Measurements from ENCODE around the gene DLG1.

The DLG1 gene

DNA sequence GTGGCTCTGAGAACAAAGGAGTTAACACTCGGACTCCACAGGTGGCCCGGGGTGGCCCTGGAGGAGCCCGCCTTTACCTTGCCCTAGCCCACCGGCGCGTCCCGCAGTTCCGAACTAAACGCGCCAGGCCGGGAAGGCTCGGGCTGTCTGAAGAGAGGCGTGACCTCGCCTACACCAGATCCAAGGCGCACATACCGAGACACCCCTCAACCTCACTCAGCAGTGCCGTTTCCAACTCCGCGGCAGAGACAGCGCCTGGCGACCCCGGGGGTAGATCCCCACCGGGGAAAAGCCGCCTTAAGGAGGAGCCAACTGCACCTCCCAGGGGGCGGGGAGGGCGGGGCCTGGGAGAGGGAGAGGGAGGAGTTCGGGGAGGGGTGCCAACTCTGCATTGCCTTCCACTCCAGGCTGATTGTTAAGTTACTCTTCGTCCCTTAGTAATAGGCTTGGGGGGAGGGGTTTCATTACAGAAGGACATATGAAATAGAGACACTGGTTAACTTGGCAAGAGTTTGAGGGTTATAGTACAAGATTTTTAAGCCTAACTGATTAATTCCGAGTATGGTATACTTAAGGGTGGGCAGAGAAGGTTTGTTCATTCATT is at the start of gene DLG1:
Gene DLG1, minus strand, starts transcription at position 272 of the 604 bp plus-strand sequence. CDS start 1,408 bp downstream, outside the sequence.
- DNase-seq: peak; percentile 98

DNA sequence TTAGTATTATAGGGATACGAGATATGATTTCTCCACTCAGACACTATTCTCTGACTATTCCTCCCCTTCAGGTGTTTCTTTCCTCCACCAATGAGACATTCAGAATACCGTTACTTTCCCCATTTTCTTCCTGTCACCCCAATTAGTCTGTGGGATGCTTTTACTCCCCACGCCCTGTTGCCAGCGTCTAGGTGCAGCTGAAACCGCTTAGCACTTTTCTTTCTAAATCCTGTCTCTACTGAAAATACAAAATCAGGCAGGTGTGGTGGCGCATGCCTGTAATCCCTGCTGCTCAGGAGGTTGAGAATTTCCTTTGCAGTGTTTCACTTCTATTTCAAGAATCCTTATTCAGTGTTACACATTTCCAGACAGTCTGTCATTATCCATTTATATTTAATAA is 49.6 kb upstream of the DLG1 start:
- no peak for DNase-seq

DNA sequence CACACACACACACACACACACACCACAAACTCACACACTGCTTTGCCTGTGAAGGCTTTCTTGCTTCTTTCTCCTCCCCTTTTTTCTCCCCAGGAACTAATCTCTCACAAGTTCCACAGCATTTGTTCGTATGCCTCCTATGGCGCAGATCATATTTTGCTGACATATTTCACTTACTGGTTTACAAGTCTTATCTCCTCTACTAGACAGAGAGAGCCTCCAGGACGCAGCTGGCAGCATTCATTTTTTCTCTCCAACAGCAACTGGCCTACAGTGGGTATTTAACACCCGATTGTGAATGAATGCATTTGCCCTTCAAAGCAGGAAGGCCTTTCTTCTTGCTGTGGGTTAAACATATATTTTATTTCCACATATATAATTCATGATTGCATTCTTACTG is 47.0 kb upstream of the DLG1 start:
- DNase-seq: no peak

DNA sequence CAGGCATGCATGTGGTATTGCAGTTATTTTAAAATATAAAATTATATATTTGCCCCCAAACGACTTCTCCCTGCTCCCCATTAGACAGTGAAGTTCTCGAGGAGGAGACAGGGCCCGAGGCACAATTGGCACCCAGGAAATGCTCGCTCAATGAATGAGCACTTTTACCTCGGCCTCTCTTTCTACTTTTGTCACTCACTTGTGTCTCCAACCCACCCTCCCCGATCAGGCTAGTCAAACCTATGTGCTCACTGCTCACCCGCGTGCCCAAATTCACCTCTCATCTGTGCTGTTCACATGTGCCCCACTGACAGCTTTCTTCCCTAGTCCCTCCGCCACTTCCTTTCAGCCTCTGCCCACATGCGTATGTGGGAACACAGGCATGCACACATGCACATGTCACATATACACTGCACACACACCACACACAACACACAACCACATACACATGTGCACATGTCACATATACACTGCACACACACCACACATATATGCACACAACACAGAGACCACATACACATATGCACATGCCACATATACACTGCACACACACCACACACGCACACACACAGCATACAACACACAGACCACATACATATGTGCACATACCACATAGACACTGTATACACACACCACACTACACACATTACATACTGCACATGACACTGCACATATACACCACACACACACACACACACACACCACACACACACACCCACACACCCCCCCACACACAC is 46.3 kb upstream of the DLG1 start:
- no peak for DNase-seq

DNA sequence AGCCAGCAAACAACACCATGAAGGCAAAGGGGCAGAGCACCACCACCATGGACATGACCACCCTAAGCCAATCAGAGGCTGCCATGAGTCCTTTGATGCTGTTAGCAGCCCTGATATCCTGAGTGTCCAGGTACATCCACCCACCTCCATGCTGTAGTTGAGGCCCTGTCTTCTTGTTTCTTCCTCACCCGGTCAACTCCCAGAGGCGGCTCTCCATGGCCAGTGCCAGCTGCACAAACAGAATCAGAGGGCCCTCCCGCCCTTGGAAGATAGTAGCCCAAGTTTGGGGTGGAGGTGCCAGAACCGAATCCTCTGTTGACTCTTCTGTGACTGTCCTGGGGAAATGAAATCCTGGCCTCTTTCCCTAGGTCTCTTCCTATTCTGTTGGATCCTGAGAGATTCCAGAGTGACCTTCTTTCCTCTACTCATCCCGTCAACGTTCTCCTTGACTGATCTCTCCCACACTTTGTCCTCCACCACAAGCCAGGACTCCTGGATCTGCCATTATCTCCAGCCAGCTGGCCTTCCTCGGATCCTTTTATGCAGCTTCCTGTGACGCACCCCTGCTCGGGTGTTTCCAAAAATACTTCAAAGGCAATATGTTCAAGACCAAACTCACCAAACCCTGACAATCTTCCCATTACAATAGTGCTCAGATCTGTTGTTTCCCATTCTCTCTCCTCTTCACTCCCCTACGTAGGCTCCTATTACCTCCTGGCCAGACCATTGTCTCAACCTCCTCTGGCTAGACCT is 45.4 kb upstream of the DLG1 start:
- DNase-seq: no peak

DNA sequence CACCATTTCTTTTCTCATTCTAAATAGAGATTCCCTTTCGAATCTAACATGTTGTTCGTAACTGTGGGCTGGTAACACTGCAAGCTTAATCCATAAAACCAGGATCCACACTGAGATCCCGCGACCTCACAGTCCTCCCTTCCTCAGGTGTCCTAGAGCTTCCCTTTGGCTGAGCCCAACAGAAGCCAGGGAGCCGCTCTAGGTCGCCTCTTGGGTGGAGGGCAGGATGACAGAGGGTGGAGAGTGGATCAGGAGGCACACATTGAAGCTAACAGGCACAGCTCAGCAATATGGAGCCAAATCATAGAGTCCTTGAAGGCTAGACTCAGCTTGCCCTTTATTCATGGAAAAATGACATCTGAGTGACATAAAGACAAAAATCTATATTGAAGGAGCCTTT is 44.7 kb upstream of the DLG1 start:
- no peak for DNase-seq

DNA sequence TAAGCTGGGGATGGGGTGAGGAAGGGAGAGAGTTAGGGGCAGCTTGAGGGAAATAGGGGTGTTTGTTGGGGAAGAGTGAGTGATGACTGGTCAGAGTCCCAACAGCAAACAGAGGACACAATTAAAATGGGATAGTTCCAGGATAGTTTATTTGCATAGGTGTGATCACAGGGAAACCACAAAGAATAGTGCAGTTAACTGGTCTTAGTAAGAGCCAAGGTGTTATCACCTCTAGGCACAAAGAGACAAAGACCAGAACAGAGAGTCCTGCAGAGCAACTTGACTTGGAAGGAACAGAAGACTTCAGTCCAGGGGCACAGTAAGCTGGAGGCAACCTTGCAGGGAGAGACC is 42.1 kb upstream of the DLG1 start:
- DNase-seq: no peak

DNA sequence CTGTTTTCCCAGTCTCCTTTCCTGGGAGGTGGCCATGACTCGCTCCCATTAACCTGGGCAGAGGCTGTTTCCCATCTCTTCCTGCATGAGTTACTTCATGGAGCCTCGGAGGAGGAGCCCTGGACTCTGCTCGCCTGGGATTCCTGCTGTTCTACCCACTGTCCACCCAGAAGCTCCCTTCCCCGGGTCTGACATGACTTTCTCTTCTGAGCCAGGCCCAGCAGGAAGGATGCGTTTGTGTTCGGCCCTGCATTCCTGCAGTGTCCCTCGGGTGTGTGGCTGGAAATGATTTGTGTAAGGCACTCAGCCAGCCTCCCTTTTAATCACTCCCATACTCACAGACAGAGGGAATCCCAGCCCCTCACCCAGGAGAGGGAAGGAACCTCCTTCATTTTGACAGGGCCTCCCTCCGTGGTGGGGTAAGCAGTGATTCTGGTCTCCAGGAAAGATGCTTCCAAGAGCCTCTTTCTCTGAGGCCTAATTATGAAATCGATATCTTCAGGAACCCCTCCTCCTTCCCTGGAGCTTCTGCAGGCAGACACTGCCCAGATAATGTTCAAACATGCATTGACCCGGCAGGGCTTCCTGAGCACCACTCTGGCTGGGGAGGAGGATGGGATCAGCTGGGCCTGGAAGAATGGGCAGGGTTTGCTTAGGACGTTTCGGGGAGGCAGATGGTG is 41.6 kb upstream of the DLG1 start:
- no peak for DNase-seq

DNA sequence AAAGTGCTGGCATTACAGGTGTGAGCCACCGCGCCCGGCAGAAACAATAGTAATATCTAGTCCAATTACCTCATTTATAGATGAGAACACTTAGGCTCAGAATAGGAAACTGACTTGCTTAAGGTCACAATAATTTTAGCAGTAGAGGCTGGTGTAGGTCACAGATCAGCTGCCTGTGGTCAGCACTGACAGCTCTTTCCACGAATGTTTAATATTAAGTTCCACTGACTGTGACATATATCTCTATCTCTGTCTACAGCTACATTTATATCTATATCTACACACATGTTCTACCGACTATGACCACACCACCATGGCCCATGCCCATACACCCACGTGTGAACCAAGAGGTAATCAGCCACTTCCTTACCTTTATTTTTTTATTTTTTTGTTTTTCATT is 40.2 kb upstream of the DLG1 start:
- DNase-seq: peak; percentile 55

DNA sequence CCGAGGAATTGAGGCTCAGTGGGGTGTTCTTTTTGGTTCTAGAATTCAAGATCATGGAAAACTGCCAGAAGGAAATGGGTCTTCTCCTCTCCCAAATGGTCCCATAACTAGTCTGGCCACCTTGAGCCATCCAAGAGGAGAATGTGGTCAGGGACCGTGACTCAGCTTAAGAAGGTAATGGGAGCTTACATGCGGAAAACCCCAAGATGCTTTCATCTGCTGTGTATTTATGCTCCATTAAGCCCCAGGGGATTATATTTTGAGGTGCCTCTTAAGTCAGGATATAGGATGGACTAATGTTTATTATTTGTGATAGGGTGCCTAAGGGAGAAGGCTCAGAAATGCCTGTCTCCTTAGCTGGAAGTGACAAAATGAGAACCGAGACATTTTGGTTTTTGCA is 39.2 kb upstream of the DLG1 start:
- no peak for DNase-seq

DNA sequence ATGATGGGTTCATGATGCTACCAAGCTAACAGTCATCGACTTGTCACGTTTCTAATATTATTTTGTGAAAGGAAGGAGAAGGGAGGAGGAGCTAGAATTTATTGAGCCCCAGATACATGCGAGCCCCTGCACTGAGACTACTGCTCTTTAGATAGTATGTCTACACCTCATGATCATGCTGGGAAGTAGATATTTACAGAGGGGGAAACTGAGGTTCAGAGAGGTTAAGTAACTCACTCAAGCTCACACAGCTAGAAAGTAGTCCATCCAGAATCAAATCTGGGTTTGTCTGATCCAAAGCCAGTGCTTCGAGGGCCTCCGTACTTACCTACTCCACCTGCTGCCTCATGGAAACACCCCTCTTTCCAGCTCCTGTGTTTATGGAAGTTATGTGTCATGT is 38.8 kb upstream of the DLG1 start:
- no peak for DNase-seq

DNA sequence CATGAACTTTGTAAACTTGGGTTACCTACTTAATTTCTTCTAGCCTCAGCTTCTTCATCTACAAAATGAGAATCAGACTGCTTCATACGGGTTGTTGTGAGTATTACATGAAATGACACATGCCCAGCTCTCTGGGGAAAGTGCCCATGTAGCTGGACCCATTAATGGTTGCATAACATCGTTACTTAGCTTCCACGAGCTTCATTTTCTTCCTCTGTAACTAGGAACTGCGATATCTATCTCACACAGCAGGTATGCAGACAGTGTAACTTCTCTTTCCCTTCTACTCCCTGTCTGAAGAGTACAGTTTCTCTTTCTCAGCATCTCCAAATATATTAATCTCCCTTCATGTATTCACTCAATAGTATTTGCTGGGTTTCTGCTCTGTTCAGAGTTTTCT is 37.9 kb upstream of the DLG1 start:
- no peak for DNase-seq

DNA sequence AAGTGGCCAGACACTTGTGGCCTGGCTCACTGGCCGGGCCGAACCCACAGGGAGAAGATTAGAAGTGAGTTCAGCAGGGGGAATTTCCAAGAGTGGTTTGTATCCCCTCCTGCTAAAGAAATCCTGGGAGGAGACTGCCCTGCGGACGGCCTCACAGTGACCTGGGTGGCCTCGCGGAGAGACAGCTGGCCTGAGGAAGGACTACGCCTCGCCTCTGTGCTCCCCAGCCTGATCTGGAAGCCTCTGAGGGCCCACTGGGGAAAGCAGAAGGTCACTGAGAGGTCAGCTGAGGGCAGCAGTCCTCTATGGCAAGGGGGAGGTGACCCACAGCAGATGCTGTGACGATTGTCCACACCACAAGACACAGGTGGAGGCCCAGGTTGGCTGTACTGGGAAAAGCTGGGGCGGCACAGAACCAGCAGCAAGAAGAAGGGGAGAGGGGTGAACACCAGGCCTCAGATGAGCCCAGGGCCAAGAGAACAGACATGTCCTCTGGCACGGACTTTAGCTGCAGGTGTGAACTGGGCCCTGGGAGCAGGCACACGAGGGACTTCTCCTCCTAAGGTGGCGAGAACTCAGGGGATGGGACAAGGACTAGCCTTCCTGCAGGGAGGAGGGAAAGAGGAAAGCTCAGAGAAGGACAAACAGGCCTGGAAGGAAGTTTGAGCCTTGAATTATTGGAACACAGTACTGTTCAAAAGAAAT is 37.2 kb upstream of the DLG1 start:
- DNase-seq: no peak

DNA sequence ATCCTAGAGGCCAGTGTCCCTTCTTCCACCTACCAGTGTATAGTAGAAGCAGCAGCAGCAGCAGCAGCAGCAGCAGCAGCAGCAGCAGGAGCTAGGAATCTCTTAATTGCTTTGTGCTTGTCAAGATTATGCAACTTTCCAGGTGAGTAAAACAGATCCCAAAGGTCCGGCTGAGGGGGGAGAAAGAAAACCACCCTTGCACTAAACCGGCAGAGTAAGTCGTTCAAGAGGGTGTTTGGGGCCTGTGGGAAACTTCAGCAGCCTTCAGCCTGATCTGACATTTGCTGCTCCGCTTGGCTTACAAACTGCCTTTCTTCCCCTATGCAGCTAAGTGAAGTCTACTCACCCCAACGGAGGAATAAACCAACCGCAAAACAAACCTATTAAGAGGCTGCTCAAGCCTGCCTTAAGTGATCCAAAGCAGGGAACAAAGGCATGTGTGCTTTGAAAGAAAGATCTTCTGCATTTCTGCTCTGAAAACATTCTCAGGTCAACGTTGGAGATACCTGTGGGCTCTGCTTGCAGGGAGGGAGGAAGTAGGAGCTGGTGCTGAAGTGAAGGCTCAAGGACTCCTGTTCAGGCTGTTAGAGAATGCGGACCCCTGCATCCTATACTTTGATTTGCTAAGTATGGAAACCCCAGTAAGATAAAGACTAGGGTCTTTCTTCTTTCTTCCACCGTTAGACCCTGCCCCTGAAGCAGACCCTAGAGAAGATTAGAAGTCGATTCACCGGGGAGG is 35.7 kb upstream of the DLG1 start:
- DNase-seq: no peak

DNA sequence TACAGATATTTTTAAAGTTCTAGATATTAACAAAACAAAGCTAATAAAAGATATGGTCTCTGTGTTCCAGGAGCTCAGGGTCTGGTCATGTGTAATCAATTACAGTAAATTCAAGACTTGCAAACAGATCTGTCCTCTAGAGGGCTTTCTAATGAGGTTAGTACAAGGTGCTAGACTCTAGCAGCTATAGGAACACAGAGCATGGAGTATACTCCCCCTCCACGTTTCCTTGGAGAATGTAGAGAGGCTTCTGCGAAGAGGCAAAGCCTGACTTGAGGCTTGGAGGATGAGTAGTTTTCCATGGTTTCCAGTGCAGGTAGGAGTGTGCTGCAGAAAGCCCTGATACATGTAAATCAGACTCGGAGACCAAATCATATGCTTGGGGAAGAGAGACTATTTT is 32.7 kb upstream of the DLG1 start:
- peak; percentile 41 for DNase-seq

DNA sequence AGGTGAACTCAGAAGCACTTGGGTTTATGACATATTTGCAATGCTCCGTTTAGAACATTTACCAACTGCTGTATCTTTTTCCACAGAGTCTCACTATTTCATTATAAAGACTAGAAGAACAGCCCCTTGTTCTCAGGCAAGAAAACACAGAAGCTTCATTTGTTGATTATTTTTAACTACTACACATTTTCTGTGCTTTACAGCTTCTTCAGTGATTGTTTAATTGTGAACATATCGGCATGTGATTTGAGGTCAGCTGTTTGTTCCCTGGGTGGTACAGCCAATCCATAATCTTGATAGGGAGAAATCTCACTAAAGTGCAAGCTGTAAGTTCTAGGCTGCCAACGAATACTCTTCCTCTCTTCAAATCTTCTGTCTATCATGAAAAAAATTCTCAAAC is 31.0 kb upstream of the DLG1 start:
- no peak for DNase-seq

DNA sequence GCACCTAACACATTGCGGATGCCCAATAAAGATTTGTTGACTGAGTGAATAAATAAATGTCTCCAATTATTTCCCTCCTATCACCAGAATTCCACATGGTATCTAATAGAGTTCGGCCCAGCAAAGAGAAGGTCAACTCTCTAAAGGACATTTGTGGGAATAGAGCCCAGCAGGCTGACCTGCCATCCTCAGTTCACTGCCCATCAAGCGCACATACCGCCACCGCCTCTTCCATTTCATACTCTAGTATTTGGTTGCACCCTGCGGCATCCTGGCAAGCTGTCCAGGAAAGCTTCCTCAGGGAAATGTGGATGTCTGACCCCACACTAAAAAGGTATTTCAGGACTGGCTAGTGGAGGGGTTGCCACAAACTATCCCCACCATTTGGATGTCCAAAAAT is 29.8 kb upstream of the DLG1 start:
- DNase-seq: no peak

DNA sequence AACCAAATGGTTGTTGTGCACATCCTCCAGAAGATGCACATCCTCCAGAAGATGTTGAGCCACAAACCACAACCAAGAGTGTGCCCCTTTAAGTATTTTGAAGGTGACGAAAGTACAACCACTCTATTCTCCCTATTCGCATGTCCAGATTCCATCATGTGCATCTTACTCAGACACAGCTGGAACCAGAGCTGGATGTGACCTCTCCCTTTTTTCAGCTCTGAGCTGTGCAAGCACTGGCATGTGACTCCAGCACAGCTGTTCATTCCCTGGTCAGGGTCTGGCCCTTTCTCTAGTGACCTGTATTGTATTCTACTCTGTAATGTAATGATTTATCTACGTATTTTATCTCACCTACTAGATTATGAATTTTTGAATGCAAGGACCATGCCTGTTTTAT is 29.3 kb upstream of the DLG1 start:
- no peak for DNase-seq

DNA sequence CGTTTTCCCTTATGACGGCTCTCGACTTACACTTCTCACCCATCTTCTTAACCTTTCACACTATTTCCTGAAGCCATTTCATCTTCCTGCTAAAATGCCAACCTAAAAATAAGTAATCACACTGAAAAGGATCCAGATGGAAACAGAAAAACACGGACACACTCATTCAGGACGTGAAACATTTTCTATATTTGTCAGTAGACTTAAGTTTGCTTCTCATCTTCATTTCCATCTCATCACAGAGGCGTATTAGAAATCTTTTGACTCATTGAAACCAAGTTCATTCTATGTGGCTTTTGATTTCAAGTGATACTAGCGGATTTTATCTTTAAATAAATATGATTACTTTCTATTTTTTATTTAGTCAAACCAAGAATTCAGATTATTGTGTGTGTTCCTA is 27.4 kb upstream of the DLG1 start:
- no peak for DNase-seq

DNA sequence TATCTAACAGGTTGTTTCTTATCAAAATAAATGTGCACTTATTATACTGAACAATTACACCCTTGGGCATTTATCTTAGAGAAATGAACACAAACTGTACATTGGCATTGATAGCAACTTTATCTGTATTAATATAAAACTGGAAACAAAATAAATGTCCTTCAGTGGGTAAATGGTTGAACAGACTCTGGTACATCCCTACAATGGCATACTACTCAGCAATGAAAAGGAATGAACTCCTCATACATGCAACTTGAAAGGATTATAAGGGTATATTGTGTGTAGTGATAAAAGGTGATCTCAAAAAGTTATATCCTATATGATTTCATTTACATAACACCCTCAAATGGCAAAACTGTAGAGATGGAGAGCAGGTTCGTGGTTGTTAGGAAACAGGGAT is 23.7 kb upstream of the DLG1 start:
- no peak for DNase-seq

DNA sequence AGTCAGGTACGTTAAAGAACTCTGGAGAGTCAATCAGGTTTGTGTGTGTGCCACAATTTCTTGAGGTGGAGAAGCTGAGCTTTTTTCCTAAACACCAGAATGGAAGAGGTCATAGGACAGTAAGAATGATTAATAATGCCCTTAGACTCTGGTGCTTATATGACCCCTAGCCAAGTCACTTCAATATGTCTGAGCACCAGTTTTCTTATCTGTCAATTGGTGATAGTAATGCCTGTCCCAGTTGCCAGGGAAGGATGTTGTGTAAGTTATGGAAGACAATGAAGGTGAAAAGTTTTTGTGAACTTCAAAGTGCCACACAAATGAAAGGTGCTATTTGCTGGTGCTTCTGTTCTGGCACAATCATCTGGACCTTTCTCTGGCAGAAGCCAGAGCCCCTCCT is 22.2 kb upstream of the DLG1 start:
- DNase-seq: no peak

DNA sequence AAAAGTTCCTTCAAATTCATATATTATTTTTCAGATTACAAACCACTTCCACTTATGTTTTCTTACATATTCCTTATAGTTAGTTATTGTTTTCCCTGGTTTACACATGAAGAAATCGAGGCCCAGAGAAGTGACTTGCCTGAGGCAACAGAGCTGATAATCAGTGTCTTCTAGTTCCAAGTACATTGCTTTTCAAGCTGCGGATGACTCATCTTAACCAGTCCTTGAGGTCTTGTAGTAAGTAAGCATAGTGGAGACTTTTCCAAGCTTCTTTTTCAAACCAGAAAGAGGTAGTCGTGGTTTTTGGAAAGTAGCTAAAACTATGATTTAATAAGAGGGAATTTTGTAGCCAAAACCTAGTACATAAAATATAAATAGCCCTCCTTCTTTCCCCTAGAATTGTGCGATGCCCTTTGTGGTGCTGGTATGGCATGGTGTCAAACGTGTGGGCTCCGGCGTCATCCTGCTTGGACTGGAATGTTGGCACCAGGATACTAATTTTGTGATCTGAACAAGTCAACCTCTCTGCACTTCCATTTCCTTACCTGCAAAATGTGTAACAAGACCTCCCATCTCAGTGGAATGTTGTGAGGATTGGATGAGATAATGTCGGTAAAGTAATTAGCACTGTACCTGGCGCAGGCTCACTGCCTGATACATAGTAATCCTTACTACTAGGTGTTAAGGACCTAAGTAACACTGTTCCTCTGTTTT is 19.0 kb upstream of the DLG1 start:
- DNase-seq: peak; percentile 19

All from hematopoietic multipotent progenitor cell treated with erythropoietin and hydrocortisone succinate and interleukin-3 and kit ligand, for 6 days (in vitro differentiated cells).